Ovary (tissue), 3 donors: Measurements from ENCODE around the gene ZNF423.

Experiments used
- CTCF ChIP-seq, 3 donors: fragments of 450-650 bp in 2 of 3; fragments of 200-600 bp in 1 of 3; IDR thresholded peaks; one replicate each; pipeline versions ENCODE4 v1.5.1 to v1.8.0; 2016 to 2022; ENCODE audit warnings: antibody characterized with exemption in 3 of 3, mild to moderate bottlenecking in 1 of 3
- POLR2A ChIP-seq: fragments of 450-650 bp; IDR thresholded peaks from one replicate; pipeline ENCODE4 v1.6.1; 2017; ENCODE audit warnings: antibody characterized with exemption, mild to moderate bottlenecking, moderate library complexity
- donor health status: DM: no; HTN: no; CAD: no.

GRCh38 chr16:49833085-49833484 is 22.8 kb downstream of the ZNF423 start:
- no peak for TF ChIP-seq POLR2A
- TF ChIP-seq CTCF (IDR thresholded peaks at IDR 0.05), result no peak
